Spleen (tissue), 7 donors: Measurements from ENCODE around the gene CDC34.

Experiments
- POLR2A ChIP-seq, 3 donors: fragments of 450-650 bp; IDR thresholded peaks; one replicate each; pipeline ENCODE4 v1.5.1; 2017; ENCODE audit warnings: antibody characterized with exemption in 3 of 3, mild to moderate bottlenecking in 1 of 3
- POLR2AphosphoS5 ChIP-seq, 3 donors: sonication (generic); formaldehyde crosslinking; IDR thresholded peaks; one replicate each; pipeline ENCODE4 v1.5.1; 2017; ENCODE audit warnings: antibody characterized with exemption in 3 of 3
- TF ChIP-seq, protein P1 (sequence below), 11 experiments: fragments of 200-600 bp in 7 of 11; fragments of 450-650 bp in 4 of 11; sonication (generic) in 4 of 11; IDR thresholded peaks in 8 of 11; conservative IDR thresholded peaks in 3 of 11; 1 replicate in 7 of 11; 2 replicates in 4 of 11; pipeline versions ENCODE4 v1.4.0 to v1.8.0; 2016 to 2021; ENCODE audit warnings: antibody characterized with exemption in 11 of 11, inconsistent platforms in 4 of 11, mild to moderate bottlenecking in 1 of 11
- donor health status: DM: no; HTN: no; CAD: no; lungs with moderate emphysema.
- donor health status: DM: no; HTN: no; CAD: no.
- donor health status: DM: no; HTN: no; CAD: no.

DNA sequence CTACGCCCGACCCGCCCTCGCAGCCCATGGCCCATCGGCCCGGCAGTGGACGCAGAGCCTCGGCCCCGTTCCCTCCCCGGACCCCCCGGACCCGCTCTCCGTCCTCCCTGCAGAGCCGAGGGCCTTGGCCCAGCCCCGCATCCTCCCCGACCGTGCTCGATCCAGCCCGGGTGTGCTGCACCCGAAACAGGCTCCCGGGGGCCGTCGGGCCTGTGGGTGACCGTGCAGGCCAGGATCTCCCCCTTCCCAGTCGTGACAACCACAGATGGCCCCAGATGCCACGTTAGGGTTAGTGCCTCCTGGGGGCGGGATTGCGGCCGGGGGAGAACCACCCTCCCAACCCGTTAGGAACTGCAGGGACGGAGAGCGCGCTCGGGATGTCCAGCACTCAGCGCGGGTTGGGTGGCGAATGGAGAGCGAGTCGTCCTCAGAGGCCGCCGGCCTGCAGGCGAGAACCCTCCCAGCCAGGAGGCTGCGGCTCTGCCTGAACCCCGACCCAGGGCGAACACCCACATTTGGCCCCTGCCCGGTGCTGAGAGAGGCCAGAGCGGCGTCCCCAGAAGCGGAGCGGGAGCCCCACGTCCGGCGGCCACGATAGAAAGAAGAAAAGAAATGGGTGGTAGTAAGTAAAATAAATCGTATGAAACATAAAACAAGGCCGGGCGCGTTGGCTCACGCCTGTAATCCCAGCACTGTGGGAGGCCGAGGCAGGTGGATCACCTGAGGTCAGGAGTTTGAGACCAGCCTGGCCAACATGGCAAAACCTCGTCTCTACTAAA, 42.0 kb upstream of the CDC34 start:
- TF ChIP-seq, protein P1, sequence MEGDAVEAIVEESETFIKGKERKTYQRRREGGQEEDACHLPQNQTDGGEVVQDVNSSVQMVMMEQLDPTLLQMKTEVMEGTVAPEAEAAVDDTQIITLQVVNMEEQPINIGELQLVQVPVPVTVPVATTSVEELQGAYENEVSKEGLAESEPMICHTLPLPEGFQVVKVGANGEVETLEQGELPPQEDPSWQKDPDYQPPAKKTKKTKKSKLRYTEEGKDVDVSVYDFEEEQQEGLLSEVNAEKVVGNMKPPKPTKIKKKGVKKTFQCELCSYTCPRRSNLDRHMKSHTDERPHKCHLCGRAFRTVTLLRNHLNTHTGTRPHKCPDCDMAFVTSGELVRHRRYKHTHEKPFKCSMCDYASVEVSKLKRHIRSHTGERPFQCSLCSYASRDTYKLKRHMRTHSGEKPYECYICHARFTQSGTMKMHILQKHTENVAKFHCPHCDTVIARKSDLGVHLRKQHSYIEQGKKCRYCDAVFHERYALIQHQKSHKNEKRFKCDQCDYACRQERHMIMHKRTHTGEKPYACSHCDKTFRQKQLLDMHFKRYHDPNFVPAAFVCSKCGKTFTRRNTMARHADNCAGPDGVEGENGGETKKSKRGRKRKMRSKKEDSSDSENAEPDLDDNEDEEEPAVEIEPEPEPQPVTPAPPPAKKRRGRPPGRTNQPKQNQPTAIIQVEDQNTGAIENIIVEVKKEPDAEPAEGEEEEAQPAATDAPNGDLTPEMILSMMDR (IDR thresholded peaks at IDR 0.05 in 8 of 11, conservative IDR thresholded peaks at IDR 0.05 in 3 of 11), result no peak
- TF ChIP-seq POLR2AphosphoS5 (IDR thresholded peaks at IDR 0.05) (no peak), POLR2A (IDR thresholded peaks at IDR 0.05) (no peak)
